Measurements from ENCODE around the gene PFN1. TPM values are rescaled to one million over a fixed set of nuclear protein-coding genes. Genes with fewer than 3 reads are reported as not detected.
A peak's percentile ranks its signal among the peaks of the same experiment; 100 is the strongest.

The PFN1 gene
- total RNA-seq, 3 donors from 2014 or later (not counting 1 experiment from before 2014, with no cell fraction given), result 1,278 to 1,379 (median 1,308) TPM

DNA sequence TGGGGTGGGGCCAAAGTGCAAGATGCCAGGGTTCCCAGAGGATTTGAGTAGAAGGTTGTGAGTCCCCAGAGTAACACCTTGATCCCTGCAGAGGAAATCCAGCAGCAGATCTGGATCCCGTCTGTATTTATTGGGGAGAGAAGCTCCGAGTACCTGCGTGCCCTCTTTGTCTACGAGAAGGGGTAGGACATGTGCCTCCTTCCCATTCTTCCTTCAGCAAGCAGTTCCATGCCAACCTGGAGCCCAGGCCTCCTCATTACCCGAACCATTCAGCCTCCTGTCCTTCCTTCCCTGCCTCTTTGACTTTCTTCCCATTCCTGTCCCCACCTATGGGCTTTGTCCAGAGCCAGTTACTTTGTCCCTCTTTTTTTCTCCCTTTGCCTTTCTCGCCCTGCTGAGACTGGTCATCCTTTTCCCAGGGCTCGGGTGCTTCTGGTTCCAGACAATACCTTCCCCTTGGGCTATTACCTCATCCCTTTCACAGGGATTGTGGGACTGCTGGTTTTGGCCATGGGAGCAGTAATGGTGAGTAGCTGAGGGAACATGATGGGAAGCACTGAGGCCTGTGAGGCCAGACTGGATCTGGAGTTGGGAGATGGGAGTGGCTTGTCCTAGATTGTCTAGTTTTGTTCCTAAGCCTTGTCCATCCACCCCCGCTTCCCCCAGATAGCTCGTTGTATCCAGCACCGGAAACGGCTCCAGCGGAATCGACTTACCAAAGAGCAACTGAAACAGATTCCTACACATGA, 5.4 kb downstream of the PFN1 start:
- ATAC-seq (no peak), DNase-seq (no peak)
- Histone ChIP-seq H3K36me3 (ENCODE audit: control insufficient read depth, insufficient read depth, low read length) (peaks cover 57% of the 10 kb centered on the region), H3K27ac (ENCODE audit: low read length) (peak overlapping the region; percentile 96), H3K9me3 (ENCODE audit: control insufficient read depth, insufficient read depth, low read length) (no peaks in the 10 kb centered on the region), H3K4me3 (ENCODE audit: low read length) (no peak overlapping the region), H3K27me3 (ENCODE audit: control insufficient read depth, insufficient read depth, low read length) (no peaks in the 10 kb centered on the region), H3K4me1 (ENCODE audit: control insufficient read depth, insufficient read depth, low read length) (peaks cover 79% of the 10 kb centered on the region)
- TF ChIP-seq, protein P1, sequence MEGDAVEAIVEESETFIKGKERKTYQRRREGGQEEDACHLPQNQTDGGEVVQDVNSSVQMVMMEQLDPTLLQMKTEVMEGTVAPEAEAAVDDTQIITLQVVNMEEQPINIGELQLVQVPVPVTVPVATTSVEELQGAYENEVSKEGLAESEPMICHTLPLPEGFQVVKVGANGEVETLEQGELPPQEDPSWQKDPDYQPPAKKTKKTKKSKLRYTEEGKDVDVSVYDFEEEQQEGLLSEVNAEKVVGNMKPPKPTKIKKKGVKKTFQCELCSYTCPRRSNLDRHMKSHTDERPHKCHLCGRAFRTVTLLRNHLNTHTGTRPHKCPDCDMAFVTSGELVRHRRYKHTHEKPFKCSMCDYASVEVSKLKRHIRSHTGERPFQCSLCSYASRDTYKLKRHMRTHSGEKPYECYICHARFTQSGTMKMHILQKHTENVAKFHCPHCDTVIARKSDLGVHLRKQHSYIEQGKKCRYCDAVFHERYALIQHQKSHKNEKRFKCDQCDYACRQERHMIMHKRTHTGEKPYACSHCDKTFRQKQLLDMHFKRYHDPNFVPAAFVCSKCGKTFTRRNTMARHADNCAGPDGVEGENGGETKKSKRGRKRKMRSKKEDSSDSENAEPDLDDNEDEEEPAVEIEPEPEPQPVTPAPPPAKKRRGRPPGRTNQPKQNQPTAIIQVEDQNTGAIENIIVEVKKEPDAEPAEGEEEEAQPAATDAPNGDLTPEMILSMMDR (IDR thresholded peaks at IDR 0.05), result no peak
- H3K9me3 Mint-ChIP-seq, result no peaks in the 10 kb centered on the region
- intact Hi-C loops (cut with micrococcal nuclease), result no loop called here
- 95% methylated on average over 9 of the region's 13 CpGs for WGBS (ENCODE audit: insufficient coverage)
- peaks cover 71 to 89% of the 10 kb centered on the region in 2 donors for H3K4me1 Mint-ChIP-seq
- H3K36me3 Mint-ChIP-seq, result peaks cover 14% of the 10 kb centered on the region
- peak overlapping the region; percentile 87 to 93 for H3K27ac Mint-ChIP-seq
- peak overlapping the region; percentile 91 for H3K4me3 Mint-ChIP-seq
- H3K27me3 Mint-ChIP-seq (ENCODE audit: low read depth in 2 of 2), result peaks cover 0 to 2% of the 10 kb centered on the region in 2 donors

DNA sequence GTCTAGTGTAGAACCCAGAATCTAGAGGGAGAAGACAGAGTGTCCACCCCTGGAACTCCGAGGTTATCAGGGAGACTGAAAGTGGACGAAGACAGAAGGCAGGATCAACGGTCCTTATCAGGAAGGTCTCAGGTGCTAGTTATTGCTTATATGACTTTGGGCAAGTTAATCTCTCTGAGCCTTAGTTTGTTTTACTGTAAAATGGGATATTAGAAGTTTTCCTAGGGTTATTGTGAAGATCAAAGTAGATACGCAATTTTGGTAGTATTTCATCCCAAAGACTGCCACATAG, 7.1 kb downstream of the PFN1 start:
- Mint-ChIP-seq H3K27ac (peak overlapping the region; percentile 87 to 93), H3K36me3 (peaks cover 8% of the 10 kb centered on the region), H3K4me1 (peaks cover 63 to 89% of the 10 kb centered on the region in 2 donors), H3K27me3 (ENCODE audit: low read depth in 2 of 2) (no peaks in the 10 kb centered on the region), H3K4me3 (peak overlapping the region; percentile 91), H3K9me3 (no peaks in the 10 kb centered on the region)
- peaks cover 54% of the 10 kb centered on the region for H3K36me3 ChIP-seq (ENCODE audit: control insufficient read depth, insufficient read depth, low read length)
- H3K4me3 ChIP-seq (ENCODE audit: low read length), result peak overlapping the region; percentile 91
- peaks cover 73% of the 10 kb centered on the region for H3K4me1 ChIP-seq (ENCODE audit: control insufficient read depth, insufficient read depth, low read length)
- intact Hi-C loops (cut with micrococcal nuclease), result no loop called here
- no peak for DNase-seq
- H3K27ac ChIP-seq (ENCODE audit: low read length), result peak overlapping the region; percentile 77
- H3K27me3 ChIP-seq (ENCODE audit: control insufficient read depth, insufficient read depth, low read length), result no peaks in the 10 kb centered on the region
- TF ChIP-seq, protein P1 (IDR thresholded peaks at IDR 0.05), result no peak
- no peaks in the 10 kb centered on the region for H3K9me3 ChIP-seq (ENCODE audit: control insufficient read depth, insufficient read depth, low read length)
- WGBS (ENCODE audit: insufficient coverage), result 22% methylated on average over 3 of the region's 4 CpGs
- ATAC-seq, result no peak

DNA sequence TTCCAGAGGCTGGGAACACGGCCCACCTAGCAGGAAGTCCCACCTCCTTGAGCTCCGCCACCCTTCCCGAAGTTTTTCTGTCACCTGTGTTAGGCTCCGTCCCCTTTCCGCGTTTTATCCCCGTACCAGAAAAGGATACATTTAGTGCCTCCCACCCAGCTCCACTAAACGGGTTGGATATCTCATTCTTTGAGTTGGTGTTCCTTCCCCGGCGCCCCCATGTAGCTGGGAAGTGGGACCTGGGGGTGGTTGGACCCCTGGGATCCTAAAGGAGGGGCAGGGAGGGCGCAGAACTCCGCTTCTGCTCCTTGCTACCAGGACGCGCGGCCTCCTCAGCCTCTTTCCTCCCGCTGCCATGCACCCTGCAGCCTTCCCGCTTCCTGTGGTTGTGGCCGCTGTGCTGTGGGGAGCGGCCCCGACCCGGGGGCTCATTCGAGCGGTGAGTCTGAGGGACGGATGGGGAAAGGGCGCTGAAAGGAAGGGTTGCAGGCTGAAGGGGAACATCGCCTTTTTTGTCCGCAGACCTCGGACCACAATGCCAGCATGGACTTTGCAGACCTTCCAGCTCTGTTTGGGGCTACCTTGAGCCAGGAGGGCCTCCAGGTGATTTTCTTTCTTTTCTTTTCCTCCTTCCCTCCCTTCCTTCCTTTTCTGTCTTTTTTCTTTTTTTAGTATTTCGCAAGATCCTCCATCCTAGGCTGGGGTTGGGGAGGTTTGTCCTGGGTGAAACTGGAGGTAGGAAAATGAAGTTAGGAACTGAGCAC, 7.6 kb downstream of the PFN1 start:
- H3K9me3 ChIP-seq (ENCODE audit: control insufficient read depth, insufficient read depth, low read length), result no peaks in the 10 kb centered on the region
- ATAC-seq (no peak), DNase-seq (peak; percentile 36 to 68)
- intact Hi-C loops (cut with micrococcal nuclease), result loop anchor here (1.0 kb wide), 2 partner anchors 8 to 27 kb away; partner anchors contain the start of genes PFN1 and SPAG7
- Mint-ChIP-seq H3K27ac (peak overlapping the region; percentile 87 to 93), H3K36me3 (peaks cover 7% of the 10 kb centered on the region), H3K9me3 (no peaks in the 10 kb centered on the region), H3K27me3 (ENCODE audit: low read depth in 2 of 2) (no peaks in the 10 kb centered on the region), H3K4me1 (peaks cover 63 to 90% of the 10 kb centered on the region in 2 donors), H3K4me3 (peak overlapping the region; percentile 91)
- TF ChIP-seq, protein P1 (IDR thresholded peaks at IDR 0.05), result no peak
- H3K4me3 ChIP-seq (ENCODE audit: low read length), result peak overlapping the region; percentile 91
- H3K36me3 ChIP-seq (ENCODE audit: control insufficient read depth, insufficient read depth, low read length), result peaks cover 51% of the 10 kb centered on the region
- H3K27me3 ChIP-seq (ENCODE audit: control insufficient read depth, insufficient read depth, low read length), result no peaks in the 10 kb centered on the region
- H3K27ac ChIP-seq (ENCODE audit: low read length), result peak overlapping the region; percentile 77
- WGBS (ENCODE audit: insufficient coverage), result under 1% methylated on average over 28 of the region's 29 CpGs
- H3K4me1 ChIP-seq (ENCODE audit: control insufficient read depth, insufficient read depth, low read length), result peaks cover 68% of the 10 kb centered on the region
